Measurements from ENCODE around the gene RNF217. TPM values are rescaled to one million over a fixed set of nuclear protein-coding genes. Genes with fewer than 3 reads are reported as not detected.
"Not testable (repeated sequence)": the region's sequence is repeated elsewhere in the genome, so short reads cannot be mapped to it uniquely, and the experiment has no call there.

Gene RNF217
- total RNA-seq, 3 donors from 2014 or later: 40.1 to 43.3 (median 41.0) TPM

GRCh38 chr6:125124049-125124669 lies 161.9 kb downstream of the RNF217 start:
- intact Hi-C loops (cut with DNase I; ENCODE audit: low total_unique reads): no loop called here
- DNase-seq (ENCODE audit: low spot score in 2 of 2): no peak
- H3K36me3 ChIP-seq: no peaks in the 10 kb centered on the region
- no peak overlapping the region for H3K27ac ChIP-seq
- H3K4me3 ChIP-seq: no peak overlapping the region
- H3K27me3 ChIP-seq: no peaks in the 10 kb centered on the region
- H3K9me3 ChIP-seq: no peaks in the 10 kb centered on the region
- TF ChIP-seq POLR2A (IDR thresholded peaks at IDR 0.05) (no peak), CTCF (IDR thresholded peaks at IDR 0.05) (no peak), POLR2AphosphoS5 (IDR thresholded peaks at IDR 0.05) (no peak)
- no peaks in the 10 kb centered on the region for H3K4me1 ChIP-seq

- DNase-seq (ENCODE audit: low spot score in 2 of 2); intact Hi-C loops (cut with DNase I; ENCODE audit: low total_unique reads); H3K9me3 ChIP-seq: not testable (repeated sequence)
These were observed 163.6 kb downstream of the RNF217 start for GRCh38 chr6:125125856-125126255.

GRCh38 chr6:125129354-125129753 lies 167.1 kb downstream of the RNF217 start:
- DNase-seq (ENCODE audit: low spot score in 2 of 2): no peak
- Histone ChIP-seq H3K27ac (no peak overlapping the region), H3K9me3 (no peaks in the 10 kb centered on the region), H3K27me3 (no peaks in the 10 kb centered on the region), H3K4me3 (no peak overlapping the region), H3K36me3 (no peaks in the 10 kb centered on the region), H3K4me1 (no peaks in the 10 kb centered on the region)
- intact Hi-C loops (cut with DNase I; ENCODE audit: low total_unique reads): no loop called here
- TF ChIP-seq CTCF (IDR thresholded peaks at IDR 0.05): no peak
- no peak for TF ChIP-seq POLR2AphosphoS5 (IDR thresholded peaks at IDR 0.05)
- no peak for TF ChIP-seq POLR2A (IDR thresholded peaks at IDR 0.05)

More at GRCh38 chr6:125125856-125126255, 163.6 kb downstream of the RNF217 start:
- not testable (repeated sequence) for H3K36me3 ChIP-seq, H3K27ac ChIP-seq, H3K4me1 ChIP-seq, H3K4me3 ChIP-seq, H3K27me3 ChIP-seq

GRCh38 chr6:125132058-125132457 lies 169.8 kb downstream of the RNF217 start:
- Histone ChIP-seq H3K27me3 (no peaks in the 10 kb centered on the region), H3K4me3 (no peak overlapping the region), H3K36me3 (no peaks in the 10 kb centered on the region), H3K4me1 (no peaks in the 10 kb centered on the region), H3K27ac (no peak overlapping the region), H3K9me3 (no peaks in the 10 kb centered on the region)
- DNase-seq (ENCODE audit: low spot score in 2 of 2): no peak
- intact Hi-C loops (cut with DNase I; ENCODE audit: low total_unique reads): no loop called here
- no peak for TF ChIP-seq POLR2A (IDR thresholded peaks at IDR 0.05)
- no peak for TF ChIP-seq CTCF (IDR thresholded peaks at IDR 0.05)
- no peak for TF ChIP-seq POLR2AphosphoS5 (IDR thresholded peaks at IDR 0.05)

GRCh38 chr6:125136378-125136777 lies 174.1 kb downstream of the RNF217 start:
- Histone ChIP-seq H3K36me3 (no peaks in the 10 kb centered on the region), H3K27ac (no peak overlapping the region), H3K4me1 (no peaks in the 10 kb centered on the region), H3K27me3 (no peaks in the 10 kb centered on the region), H3K9me3 (no peaks in the 10 kb centered on the region), H3K4me3 (no peak overlapping the region)
- intact Hi-C loops (cut with DNase I; ENCODE audit: low total_unique reads): no loop called here
- DNase-seq (ENCODE audit: low spot score in 2 of 2): no peak
- no peak for TF ChIP-seq CTCF (IDR thresholded peaks at IDR 0.05)
- TF ChIP-seq POLR2AphosphoS5 (IDR thresholded peaks at IDR 0.05): no peak
- TF ChIP-seq POLR2A (IDR thresholded peaks at IDR 0.05): no peak

GRCh38 chr6:125138083-125138482 lies 175.8 kb downstream of the RNF217 start:
- Histone ChIP-seq H3K4me1 (no peaks in the 10 kb centered on the region), H3K36me3 (no peaks in the 10 kb centered on the region), H3K4me3 (no peak overlapping the region), H3K27me3 (no peaks in the 10 kb centered on the region), H3K9me3 (no peaks in the 10 kb centered on the region), H3K27ac (no peak overlapping the region)
- no peak for DNase-seq (ENCODE audit: low spot score in 2 of 2)
- intact Hi-C loops (cut with DNase I; ENCODE audit: low total_unique reads): no loop called here
- TF ChIP-seq POLR2A (IDR thresholded peaks at IDR 0.05) (no peak), POLR2AphosphoS5 (IDR thresholded peaks at IDR 0.05) (no peak), CTCF (IDR thresholded peaks at IDR 0.05) (no peak)
